Chondrocyte (in vitro differentiated cells): ENCODE measurements around the gene NFATC3. TPM values are rescaled to one million over a fixed set of nuclear protein-coding genes. Genes with fewer than 3 reads are reported as not detected.
"Not testable (repeated sequence)": the region's sequence is repeated elsewhere in the genome, so short reads cannot be mapped to it uniquely, and the experiment has no call there.

Experiments
- DNase-seq: peaks from one replicate; pipeline ENCODE4 v3.0.0; 2021; ENCODE audit warnings: mixed read lengths, low spot score
- H3K27ac Mint-ChIP-seq: one replicate; pipeline ENCODE4 v1.8.0; 2021; ENCODE audit warnings: mild to moderate bottlenecking, moderate library complexity, mixed read lengths; ENCODE audit not compliant: unreplicated experiment
- H3K27me3 Mint-ChIP-seq: 2 replicates; pipeline ENCODE4 v1.8.0; 2021; ENCODE audit warnings: low read depth, mixed read lengths
- H3K36me3 Mint-ChIP-seq: 2 replicates; pipeline ENCODE4 v1.8.0; 2021; ENCODE audit warnings: low read depth, mixed read lengths
- H3K4me1 Mint-ChIP-seq: 2 replicates; pipeline ENCODE4 v1.8.0; 2021; ENCODE audit warnings: low read depth, mild to moderate bottlenecking, mixed read lengths
- H3K4me3 Mint-ChIP-seq: one replicate; pipeline ENCODE4 v1.8.0; 2021; ENCODE audit warnings: mild to moderate bottlenecking, moderate library complexity, mixed read lengths; ENCODE audit not compliant: unreplicated experiment
- H3K9me3 Mint-ChIP-seq: 2 replicates; pipeline ENCODE4 v1.8.0; 2021; ENCODE audit warnings: low read depth, mixed read lengths
- total RNA-seq: library from RNA; stranded (reverse); gene quantifications from 3 replicates; pipeline ENCODE4 v1.2.1, GENCODE V29; 2021
- TF ChIP-seq, protein P1 (sequence below): fragments of 200-600 bp; sonication (generic); IDR thresholded peaks from 2 replicates; pipeline ENCODE4 v1.5.0; 2021; ENCODE audit warnings: antibody characterized with exemption, mild to moderate bottlenecking, moderate library complexity

NFATC3 gene
- total RNA-seq, 1 donor from 2014 or later: 37.7 TPM

DNA sequence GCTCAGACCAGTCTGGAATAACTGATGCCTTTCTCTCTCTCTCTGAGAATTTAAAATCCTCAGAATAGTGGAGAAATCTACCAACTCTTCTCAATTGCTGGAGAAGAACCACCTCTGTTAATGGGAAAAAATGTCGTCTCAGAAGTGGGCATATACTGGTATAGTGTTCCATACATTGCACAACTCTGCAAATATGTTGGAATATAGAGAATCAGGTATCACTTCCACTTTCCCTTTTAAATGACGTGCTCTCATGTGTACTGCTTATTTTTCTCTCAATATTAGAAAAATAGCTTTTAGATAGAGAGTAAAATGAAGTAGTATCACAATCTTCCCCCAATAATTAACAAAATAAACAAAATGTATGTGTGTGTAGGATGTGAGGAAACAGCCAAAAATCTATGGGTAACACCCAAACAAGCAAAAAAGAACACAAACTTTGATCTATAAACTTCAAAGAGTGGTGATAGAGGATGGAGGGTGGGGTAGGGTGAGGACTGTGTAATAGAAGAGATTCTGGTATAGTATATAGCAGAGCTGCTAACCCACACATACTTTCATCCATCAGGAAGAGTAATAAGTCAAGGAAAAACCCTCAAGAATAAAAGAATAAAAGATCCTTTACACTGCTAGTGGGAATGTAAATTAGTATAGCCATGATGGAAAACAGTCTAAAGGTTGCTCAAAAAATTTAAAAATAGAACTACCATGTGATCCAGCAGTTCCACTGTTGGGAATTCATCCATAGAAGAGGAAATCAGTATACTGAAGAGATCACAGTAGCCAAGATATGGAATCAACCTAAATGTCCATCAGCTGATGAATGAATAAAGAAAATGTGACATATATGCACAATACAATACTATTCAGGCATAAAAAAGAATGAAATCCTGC, 46.9 kb downstream of the NFATC3 start:
- TF ChIP-seq, protein P1, sequence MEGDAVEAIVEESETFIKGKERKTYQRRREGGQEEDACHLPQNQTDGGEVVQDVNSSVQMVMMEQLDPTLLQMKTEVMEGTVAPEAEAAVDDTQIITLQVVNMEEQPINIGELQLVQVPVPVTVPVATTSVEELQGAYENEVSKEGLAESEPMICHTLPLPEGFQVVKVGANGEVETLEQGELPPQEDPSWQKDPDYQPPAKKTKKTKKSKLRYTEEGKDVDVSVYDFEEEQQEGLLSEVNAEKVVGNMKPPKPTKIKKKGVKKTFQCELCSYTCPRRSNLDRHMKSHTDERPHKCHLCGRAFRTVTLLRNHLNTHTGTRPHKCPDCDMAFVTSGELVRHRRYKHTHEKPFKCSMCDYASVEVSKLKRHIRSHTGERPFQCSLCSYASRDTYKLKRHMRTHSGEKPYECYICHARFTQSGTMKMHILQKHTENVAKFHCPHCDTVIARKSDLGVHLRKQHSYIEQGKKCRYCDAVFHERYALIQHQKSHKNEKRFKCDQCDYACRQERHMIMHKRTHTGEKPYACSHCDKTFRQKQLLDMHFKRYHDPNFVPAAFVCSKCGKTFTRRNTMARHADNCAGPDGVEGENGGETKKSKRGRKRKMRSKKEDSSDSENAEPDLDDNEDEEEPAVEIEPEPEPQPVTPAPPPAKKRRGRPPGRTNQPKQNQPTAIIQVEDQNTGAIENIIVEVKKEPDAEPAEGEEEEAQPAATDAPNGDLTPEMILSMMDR: no peak
- H3K4me3 Mint-ChIP-seq: no peak overlapping the region
- peaks cover 35% of the 10 kb centered on the region for H3K4me1 Mint-ChIP-seq
- H3K27ac Mint-ChIP-seq: no peak overlapping the region
- peaks cover 2% of the 10 kb centered on the region for H3K36me3 Mint-ChIP-seq
- no peak for DNase-seq
- H3K9me3 Mint-ChIP-seq: peaks cover 5% of the 10 kb centered on the region
- no peaks in the 10 kb centered on the region for H3K27me3 Mint-ChIP-seq

DNA sequence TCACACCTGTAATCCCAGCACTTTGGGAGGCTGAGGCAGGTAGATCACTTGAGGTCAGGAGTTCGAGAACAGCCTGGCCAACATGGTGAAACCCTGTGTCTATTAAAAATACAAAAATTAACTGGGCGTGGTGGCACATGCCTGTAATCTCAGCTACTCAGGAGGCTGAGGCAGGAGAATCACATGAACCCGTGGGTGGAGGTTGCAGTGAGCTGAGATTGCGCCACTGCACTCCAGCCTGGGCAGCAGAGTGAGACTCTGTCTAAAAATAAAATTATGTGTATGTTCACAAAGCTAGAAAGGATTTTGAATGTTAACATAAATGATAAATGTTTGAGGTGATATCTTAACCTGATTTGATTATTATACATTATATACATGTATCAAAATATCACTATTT, 47.8 kb downstream of the NFATC3 start:
- not testable (repeated sequence) for H3K9me3 Mint-ChIP-seq

DNA sequence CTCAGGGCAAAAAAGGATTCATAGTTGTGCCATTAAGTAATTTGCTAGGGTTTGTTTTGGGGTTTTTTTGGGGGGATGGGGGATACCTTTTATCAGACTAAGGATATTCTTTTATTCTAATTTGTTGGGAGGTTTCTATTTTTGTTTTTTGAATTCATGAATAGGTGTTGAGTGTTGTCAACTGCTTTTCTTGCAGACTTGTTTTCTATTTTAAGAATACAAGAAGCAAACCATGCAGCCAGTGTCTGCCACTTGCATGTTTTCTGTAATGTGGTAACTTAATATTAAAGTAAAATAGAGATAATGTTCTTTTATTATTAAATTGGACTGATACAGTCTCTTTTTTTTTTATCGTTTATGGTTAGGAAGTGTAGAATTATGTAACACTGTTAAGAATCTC, 49.5 kb downstream of the NFATC3 start:
- Mint-ChIP-seq H3K4me3 (no peak overlapping the region), H3K36me3 (peaks cover 4% of the 10 kb centered on the region), H3K4me1 (peaks cover 24% of the 10 kb centered on the region), H3K9me3 (peaks cover 5% of the 10 kb centered on the region), H3K27ac (no peak overlapping the region), H3K27me3 (no peaks in the 10 kb centered on the region)
- TF ChIP-seq, protein P1: no peak
- no peak for DNase-seq

More for the DNA sequence above, 47.8 kb downstream of the NFATC3 start:
- not testable (repeated sequence) for H3K4me3 Mint-ChIP-seq, H3K36me3 Mint-ChIP-seq, DNase-seq, H3K27ac Mint-ChIP-seq, H3K27me3 Mint-ChIP-seq
- H3K4me1 Mint-ChIP-seq: peaks cover 35% of the 10 kb centered on the region

DNA sequence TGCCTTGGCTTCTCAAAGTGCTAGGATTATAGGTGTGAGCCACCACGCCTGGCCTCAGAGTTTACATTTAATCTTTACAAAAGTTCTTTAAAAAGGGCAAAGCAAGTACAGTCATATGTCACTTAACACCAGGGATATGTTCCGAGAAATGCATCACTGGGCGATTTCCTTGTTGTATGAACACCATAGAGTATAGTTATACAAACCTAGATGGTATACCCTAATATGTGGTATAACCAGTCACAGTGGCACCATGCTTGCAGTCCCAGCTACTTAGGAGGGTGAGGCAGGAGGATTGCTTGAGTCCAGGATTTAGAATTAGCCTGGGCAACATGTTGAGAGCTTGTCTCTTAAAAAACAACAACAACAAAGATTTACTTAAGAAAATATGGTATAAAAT, 51.3 kb downstream of the NFATC3 start:
- H3K4me3 Mint-ChIP-seq: no peak overlapping the region
- peaks cover 4% of the 10 kb centered on the region for H3K36me3 Mint-ChIP-seq
- no peaks in the 10 kb centered on the region for H3K9me3 Mint-ChIP-seq
- no peaks in the 10 kb centered on the region for H3K27me3 Mint-ChIP-seq
- TF ChIP-seq, protein P1: no peak
- no peak overlapping the region for H3K27ac Mint-ChIP-seq
- DNase-seq: no peak
- H3K4me1 Mint-ChIP-seq: peaks cover 9% of the 10 kb centered on the region

GRCh38 chr16:68144008-68144407, 58.8 kb downstream of the NFATC3 start:
- Mint-ChIP-seq H3K4me1 (peaks cover 18% of the 10 kb centered on the region), H3K27me3 (no peaks in the 10 kb centered on the region), H3K4me3 (no peak overlapping the region), H3K27ac (no peak overlapping the region), H3K36me3 (peaks cover 6% of the 10 kb centered on the region), H3K9me3 (no peaks in the 10 kb centered on the region)
- no peak for DNase-seq
- TF ChIP-seq, protein P1: no peak

- TF ChIP-seq, protein P1: no peak
- DNase-seq: no peak
- Mint-ChIP-seq H3K36me3 (peaks cover 6% of the 10 kb centered on the region), H3K27ac (no peak overlapping the region), H3K27me3 (no peaks in the 10 kb centered on the region), H3K4me3 (no peak overlapping the region), H3K9me3 (no peaks in the 10 kb centered on the region), H3K4me1 (peaks cover 18% of the 10 kb centered on the region)
These were observed 61.4 kb downstream of the NFATC3 start for GRCh38 chr16:68146585-68146984.
